CD4-positive, alpha-beta T cell treated with Interleukin-6 at 100 ng/mL for 8 hours (primary cell): Measurements from ENCODE around the gene CDK12.
"Not testable (repeated sequence)": the region's sequence is repeated elsewhere in the genome, so short reads cannot be mapped to it uniquely, and the experiment has no call there.

Source experiments
- DNase-seq: peaks from one replicate; pipeline ENCODE4 v3.0.0-alpha.2; 2020; ENCODE audit warnings: mixed read lengths, low spot score

Gene CDK12

GRCh38 chr17:39507511-39507910 is 46.2 kb downstream of the CDK12 start:
- DNase-seq, result no peak

- DNase-seq, result no peak
Measured at GRCh38 chr17:39508987-39509386, 47.7 kb downstream of the CDK12 start.

GRCh38 chr17:39513309-39513708 is 52.0 kb downstream of the CDK12 start:
- DNase-seq, result no peak

- DNase-seq, result no peak
Measured at GRCh38 chr17:39513915-39514314, 52.6 kb downstream of the CDK12 start.

GRCh38 chr17:39517224-39517623 is 55.9 kb downstream of the CDK12 start:
- no peak for DNase-seq

- DNase-seq, result no peak
Measured at GRCh38 chr17:39525801-39526506, 64.7 kb downstream of the CDK12 start.

GRCh38 chr17:39527220-39527813 is 66.0 kb downstream of the CDK12 start:
- DNase-seq, result no peak

- no peak for DNase-seq
Measured at GRCh38 chr17:39529455-39529854, 68.2 kb downstream of the CDK12 start.

- DNase-seq, result no peak
Measured at GRCh38 chr17:39530513-39530912, 69.2 kb downstream of the CDK12 start.

GRCh38 chr17:39531252-39531651 is 70.0 kb downstream of the CDK12 start:
- no peak for DNase-seq

GRCh38 chr17:39533891-39534290 is 72.6 kb downstream of the CDK12 start:
- DNase-seq, result no peak

GRCh38 chr17:39534768-39535405 is 73.6 kb downstream of the CDK12 start:
- DNase-seq, result no peak

- no peak for DNase-seq
Measured at GRCh38 chr17:39536468-39536867, 75.2 kb downstream of the CDK12 start.

GRCh38 chr17:39537364-39537763 is 76.1 kb downstream of the CDK12 start:
- not testable (repeated sequence) for DNase-seq

GRCh38 chr17:39538866-39539265 is 77.6 kb downstream of the CDK12 start:
- peak; percentile 3 for DNase-seq

GRCh38 chr17:39540611-39541010 is 79.3 kb downstream of the CDK12 start:
- no peak for DNase-seq

GRCh38 chr17:39541652-39542051 is 80.4 kb downstream of the CDK12 start:
- DNase-seq, result no peak

GRCh38 chr17:39543176-39543575 is 81.9 kb downstream of the CDK12 start:
- DNase-seq, result no peak

GRCh38 chr17:39543664-39544063 is 82.4 kb downstream of the CDK12 start:
- DNase-seq, result no peak

- not testable (repeated sequence) for DNase-seq
Measured at GRCh38 chr17:39544361-39544760, 83.1 kb downstream of the CDK12 start.

GRCh38 chr17:39547713-39548478 is 86.6 kb downstream of the CDK12 start:
- peak; percentile 58 for DNase-seq

GRCh38 chr17:39548494-39549225 is 87.4 kb downstream of the CDK12 start:
- DNase-seq, result no peak
